HG03095 (cell line): ENCODE measurements around the gene MOB2.
"Not testable (repeated sequence)": the region's sequence is repeated elsewhere in the genome, so short reads cannot be mapped to it uniquely, and the experiment has no call there.

Experiments used
- ATAC-seq: cut with Tn5 transposase; IDR thresholded peaks from one replicate; pipeline ENCODE4 v1.9.1; 2021; ENCODE audit warnings: moderate library complexity; ENCODE audit not compliant: unreplicated experiment

MOB2 gene

GRCh38 chr11:1423406-1423805, 63.2 kb downstream of the MOB2 start:
- ATAC-seq, result not testable (repeated sequence)

GRCh38 chr11:1422981-1423380, 63.6 kb downstream of the MOB2 start:
- no peak for ATAC-seq

GRCh38 chr11:1422481-1422880, 64.1 kb downstream of the MOB2 start:
- no peak for ATAC-seq

GRCh38 chr11:1421291-1421690, 65.3 kb downstream of the MOB2 start:
- ATAC-seq, result no peak

- ATAC-seq, result no peak
These were observed 66.8 kb downstream of the MOB2 start for GRCh38 chr11:1419811-1420210.
